Measurements from ENCODE around the gene CABLES2. TPM values are rescaled to one million over a fixed set of nuclear protein-coding genes. Genes with fewer than 3 reads are reported as not detected.

Gene CABLES2
- total RNA-seq, 6 experiments from 2014 or later = 1.4 to 2.9 (median 2.5) TPM

- no peaks in the 10 kb centered on the region for H3K36me3 ChIP-seq
- 82% methylated on average over 2 of the region's 24 CpGs for WGBS (ENCODE audit: insufficient coverage, low coverage, low lambda C conversion rate, missing lambda C conversion rate)
Measured at GRCh38 chr20:62358171-62359042, 48.7 kb downstream of the CABLES2 start.

GRCh38 chr20:62357681-62358080, 49.4 kb downstream of the CABLES2 start:
- DNase-seq (peak in 1 of 3 donors; percentile 20), ATAC-seq (no peak)
- WGBS (ENCODE audit: insufficient coverage, low coverage, low lambda C conversion rate, missing lambda C conversion rate) = no CpG with 5 or more reads among the region's 7 CpGs

More at GRCh38 chr20:62358171-62359042, 48.7 kb downstream of the CABLES2 start:
- TF ChIP-seq POLR2A (IDR thresholded peaks at IDR 0.05) = peak; percentile 59
- no peak for TF ChIP-seq CTCF (IDR thresholded peaks at IDR 0.05)
- Histone ChIP-seq H3K27me3 (no peaks in the 10 kb centered on the region), H3K4me1 (peaks cover 0 to 65% (median 32%) of the 10 kb centered on the region in 4 donors), H3K4me3 (no peak overlapping the region), H3K27ac (peak overlapping the region; percentile 6 to 66 (median 47)), H3K9me3 (no peaks in the 10 kb centered on the region)
- intact Hi-C loops (cut with DNase I) = loop anchor here in 1 of 2 donors (10.0 kb wide), 1 partner anchor 54 kb away; the partner anchor contains the start of gene ADRM1
- peak; percentile 90 to 96 (median 95) for DNase-seq
- ATAC-seq = peak; percentile 78 to 90 (median 81)

GRCh38 chr20:62357187-62357667, 49.9 kb downstream of the CABLES2 start:
- H3K4me1 ChIP-seq = peaks cover 0 to 62% (median 35%) of the 10 kb centered on the region in 4 donors
- H3K27me3 ChIP-seq = no peaks in the 10 kb centered on the region
- 23% methylated on average over 10 of the region's 25 CpGs for WGBS (ENCODE audit: insufficient coverage, low coverage, low lambda C conversion rate, missing lambda C conversion rate)

More at GRCh38 chr20:62357681-62358080, 49.4 kb downstream of the CABLES2 start:
- intact Hi-C loops (cut with DNase I) = loop anchor here in 1 of 2 donors (10.0 kb wide), 1 partner anchor 53 kb away; the partner anchor contains the start of gene ADRM1
- H3K36me3 ChIP-seq = no peaks in the 10 kb centered on the region
- H3K27me3 ChIP-seq = no peaks in the 10 kb centered on the region
- TF ChIP-seq CTCF (IDR thresholded peaks at IDR 0.05) (no peak), POLR2A (IDR thresholded peaks at IDR 0.05) (no peak)
- no peaks in the 10 kb centered on the region for H3K9me3 ChIP-seq
- H3K4me3 ChIP-seq = no peak overlapping the region
- H3K27ac ChIP-seq = peak overlapping the region; percentile 6 to 66 (median 47)
- peaks cover 0 to 61% (median 36%) of the 10 kb centered on the region in 4 donors for H3K4me1 ChIP-seq

More at GRCh38 chr20:62357187-62357667, 49.9 kb downstream of the CABLES2 start:
- TF ChIP-seq CTCF (IDR thresholded peaks at IDR 0.05) (no peak), POLR2A (IDR thresholded peaks at IDR 0.05) (no peak)
- intact Hi-C loops (cut with DNase I) = loop anchor here in 1 of 2 donors (10.0 kb wide), 1 partner anchor 52 kb away; the partner anchor contains the start of gene ADRM1
- ATAC-seq (peak in 3 of 4 donors; percentile 0 to 24 (median 2)), DNase-seq (peak; percentile 44 to 78 (median 76))
- no peak overlapping the region for H3K4me3 ChIP-seq
- H3K36me3 ChIP-seq = no peaks in the 10 kb centered on the region
- H3K9me3 ChIP-seq = no peaks in the 10 kb centered on the region
- peak overlapping the region in 2 of 3 donors; percentile 63 to 66 for H3K27ac ChIP-seq
